Transverse colon (tissue), 4 donors: Measurements from ENCODE around the gene PKNOX1.
"Not testable (repeated sequence)": the region's sequence is repeated elsewhere in the genome, so short reads cannot be mapped to it uniquely, and the experiment has no call there.

Source experiments
- CTCF ChIP-seq, 5 experiments: fragments of 200-600 bp in 3 of 5; fragments of 450-650 bp in 2 of 5; sonication (generic) in 3 of 5; IDR thresholded peaks; 1 replicate in 2 of 5; 2 replicates in 3 of 5; pipeline ENCODE4 v1.5.1; 2016 to 2017; ENCODE audit warnings: antibody characterized with exemption in 5 of 5, inconsistent platforms in 3 of 5, mild to moderate bottlenecking in 2 of 5, moderate library complexity in 1 of 5
- POLR2A ChIP-seq: fragments of 450-650 bp; IDR thresholded peaks from one replicate; pipeline ENCODE4 v1.6.1; 2016; ENCODE audit warnings: antibody characterized with exemption, mild to moderate bottlenecking, moderate library complexity
- POLR2AphosphoS5 ChIP-seq, 3 donors: sonication (generic); formaldehyde crosslinking; IDR thresholded peaks; one replicate each; pipeline ENCODE4 v1.6.1; 2016; ENCODE audit warnings: antibody characterized with exemption in 3 of 3

GRCh38 chr21:42938606-42938995, 35.8 kb upstream of the PKNOX1 start:
- TF ChIP-seq POLR2A; CTCF (IDR thresholded peaks at IDR 0.05); POLR2AphosphoS5 (IDR thresholded peaks at IDR 0.05): not testable (repeated sequence)
